ENCODE data around the gene CDYL.

CDYL gene

DNA sequence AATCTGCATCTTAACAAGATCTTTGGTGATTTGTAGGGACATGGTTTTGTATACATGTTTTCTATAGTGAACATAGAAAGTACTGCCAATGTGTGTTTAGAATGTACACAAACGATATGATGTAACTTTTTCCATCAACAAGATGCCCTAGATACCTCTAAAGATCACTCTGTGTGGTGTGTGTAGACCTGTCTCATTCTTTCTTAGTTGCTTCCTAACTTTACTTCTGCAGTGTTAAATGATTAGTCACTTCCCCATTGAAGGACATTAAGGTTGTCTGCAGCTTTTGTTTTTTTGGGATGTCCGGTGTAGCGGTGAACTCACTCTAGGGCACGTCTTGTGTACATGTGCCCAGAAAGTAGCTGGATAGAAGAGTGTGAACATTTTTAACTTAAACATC is 35.9 kb downstream of the CDYL start:
- Histone ChIP-seq H3K4me2 (no peak overlapping the region), H3K79me2 (ENCODE audit: insufficient read depth, low read depth) (peaks cover 100% of the 10 kb centered on the region), H4K20me1 (ENCODE audit: insufficient read depth) (peaks cover 69% of the 10 kb centered on the region), H3K4me1 (ENCODE audit: low read depth, poor library complexity, severe bottlenecking) (peaks cover 46% of the 10 kb centered on the region), H3K36me3 (ENCODE audit: insufficient read depth) (no peaks in the 10 kb centered on the region), H3K27ac (no peak overlapping the region), H2AFZ (ENCODE audit: low read depth) (no peak overlapping the region), H3K9ac (no peak overlapping the region), H3K27me3 (ENCODE audit: insufficient read depth, low read depth) (no peaks in the 10 kb centered on the region), H3K4me3 (IDR thresholded peaks at IDR 0.05; ENCODE audit: insufficient read depth, low read depth, low read length) (no peak overlapping the region)
- TF ChIP-seq, protein P1, sequence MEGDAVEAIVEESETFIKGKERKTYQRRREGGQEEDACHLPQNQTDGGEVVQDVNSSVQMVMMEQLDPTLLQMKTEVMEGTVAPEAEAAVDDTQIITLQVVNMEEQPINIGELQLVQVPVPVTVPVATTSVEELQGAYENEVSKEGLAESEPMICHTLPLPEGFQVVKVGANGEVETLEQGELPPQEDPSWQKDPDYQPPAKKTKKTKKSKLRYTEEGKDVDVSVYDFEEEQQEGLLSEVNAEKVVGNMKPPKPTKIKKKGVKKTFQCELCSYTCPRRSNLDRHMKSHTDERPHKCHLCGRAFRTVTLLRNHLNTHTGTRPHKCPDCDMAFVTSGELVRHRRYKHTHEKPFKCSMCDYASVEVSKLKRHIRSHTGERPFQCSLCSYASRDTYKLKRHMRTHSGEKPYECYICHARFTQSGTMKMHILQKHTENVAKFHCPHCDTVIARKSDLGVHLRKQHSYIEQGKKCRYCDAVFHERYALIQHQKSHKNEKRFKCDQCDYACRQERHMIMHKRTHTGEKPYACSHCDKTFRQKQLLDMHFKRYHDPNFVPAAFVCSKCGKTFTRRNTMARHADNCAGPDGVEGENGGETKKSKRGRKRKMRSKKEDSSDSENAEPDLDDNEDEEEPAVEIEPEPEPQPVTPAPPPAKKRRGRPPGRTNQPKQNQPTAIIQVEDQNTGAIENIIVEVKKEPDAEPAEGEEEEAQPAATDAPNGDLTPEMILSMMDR (conservative IDR thresholded peaks at IDR 0.05; ENCODE audit: low read depth, low read length): no peak

DNA sequence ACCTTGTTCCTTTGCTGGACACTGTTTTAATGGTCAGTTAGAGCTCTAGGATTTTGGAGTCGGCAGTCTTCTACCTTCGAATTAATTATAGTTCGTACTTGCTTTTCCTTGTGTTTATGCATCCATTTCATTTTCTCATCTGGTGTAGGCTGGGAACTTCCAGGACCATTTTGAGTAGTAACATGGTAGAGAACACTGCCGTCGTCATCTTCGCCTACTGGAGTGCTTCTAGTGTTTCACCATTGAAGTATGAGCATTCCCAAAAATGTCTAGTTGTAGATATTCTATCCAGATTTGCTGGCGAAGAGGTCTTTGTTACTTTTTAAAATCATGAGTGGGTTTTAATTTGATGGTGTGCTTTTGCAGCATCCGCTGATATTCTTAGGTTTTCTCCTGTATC is 36.9 kb downstream of the CDYL start:
- Histone ChIP-seq H3K27me3 (ENCODE audit: insufficient read depth, low read depth) (no peaks in the 10 kb centered on the region), H3K4me3 (IDR thresholded peaks at IDR 0.05; ENCODE audit: insufficient read depth, low read depth, low read length) (no peak overlapping the region), H3K4me1 (ENCODE audit: low read depth, poor library complexity, severe bottlenecking) (peaks cover 52% of the 10 kb centered on the region), H3K9ac (no peak overlapping the region), H2AFZ (ENCODE audit: low read depth) (no peak overlapping the region), H3K79me2 (ENCODE audit: insufficient read depth, low read depth) (peaks cover 100% of the 10 kb centered on the region), H3K36me3 (ENCODE audit: insufficient read depth) (no peaks in the 10 kb centered on the region), H4K20me1 (ENCODE audit: insufficient read depth) (peaks cover 78% of the 10 kb centered on the region), H3K27ac (no peak overlapping the region), H3K4me2 (no peak overlapping the region)
- TF ChIP-seq, protein P1 (conservative IDR thresholded peaks at IDR 0.05; ENCODE audit: low read depth, low read length): no peak

DNA sequence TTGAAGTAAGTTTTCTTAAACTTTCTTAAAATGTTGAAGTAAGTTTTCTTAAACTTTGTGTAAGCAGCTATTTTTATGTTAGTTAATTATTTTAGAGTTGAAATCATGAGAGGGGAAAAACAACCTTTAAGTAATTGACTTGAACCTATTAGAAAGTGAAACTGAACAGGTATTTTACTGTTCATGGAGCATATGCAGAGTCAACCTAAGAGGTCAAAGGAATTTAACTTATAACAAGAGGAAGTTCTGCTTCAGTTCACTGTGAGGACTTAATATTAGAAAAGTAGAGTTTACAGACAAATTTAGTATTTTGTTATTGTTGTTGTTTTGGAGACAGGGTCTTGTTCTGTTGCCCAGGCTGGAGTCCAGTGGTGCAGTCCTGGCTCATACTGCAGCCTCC is 38.0 kb downstream of the CDYL start:
- TF ChIP-seq, protein P1 (conservative IDR thresholded peaks at IDR 0.05; ENCODE audit: low read depth, low read length): no peak
- H4K20me1 ChIP-seq (ENCODE audit: insufficient read depth): peaks cover 69% of the 10 kb centered on the region
- no peak overlapping the region for H3K4me3 ChIP-seq (IDR thresholded peaks at IDR 0.05; ENCODE audit: insufficient read depth, low read depth, low read length)
- peaks cover 100% of the 10 kb centered on the region for H3K79me2 ChIP-seq (ENCODE audit: insufficient read depth, low read depth)
- no peak overlapping the region for H2AFZ ChIP-seq (ENCODE audit: low read depth)
- H3K27me3 ChIP-seq (ENCODE audit: insufficient read depth, low read depth): no peaks in the 10 kb centered on the region
- no peak overlapping the region for H3K27ac ChIP-seq
- H3K4me2 ChIP-seq: peak overlapping the region; percentile 15; the same call in 1 of the 2 replicates
- no peak overlapping the region for H3K9ac ChIP-seq
- peaks cover 64% of the 10 kb centered on the region for H3K4me1 ChIP-seq (ENCODE audit: low read depth, poor library complexity, severe bottlenecking)
- no peaks in the 10 kb centered on the region for H3K36me3 ChIP-seq (ENCODE audit: insufficient read depth)

DNA sequence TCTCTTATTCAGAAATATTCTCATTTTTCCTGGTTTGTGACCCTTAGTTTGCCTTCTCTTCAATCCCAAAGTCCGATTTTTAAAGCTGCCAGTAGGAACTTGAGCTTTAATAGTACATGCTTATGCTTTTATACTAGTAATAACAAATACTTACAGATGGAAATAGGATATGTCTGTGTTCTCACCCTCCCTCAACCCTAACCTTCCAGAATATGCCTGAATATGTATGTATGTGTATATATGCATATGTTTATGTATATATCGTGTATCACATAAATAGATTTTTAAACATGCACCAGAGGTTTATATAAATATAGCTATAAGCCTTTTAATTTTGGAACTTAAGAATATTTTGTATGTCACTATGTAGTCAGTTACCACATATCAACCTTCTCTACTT is 38.8 kb downstream of the CDYL start:
- Histone ChIP-seq H2AFZ (ENCODE audit: low read depth) (no peak overlapping the region), H3K27ac (no peak overlapping the region), H4K20me1 (ENCODE audit: insufficient read depth) (peaks cover 73% of the 10 kb centered on the region), H3K36me3 (ENCODE audit: insufficient read depth) (no peaks in the 10 kb centered on the region), H3K79me2 (ENCODE audit: insufficient read depth, low read depth) (peaks cover 100% of the 10 kb centered on the region), H3K4me1 (ENCODE audit: low read depth, poor library complexity, severe bottlenecking) (peaks cover 69% of the 10 kb centered on the region), H3K27me3 (ENCODE audit: insufficient read depth, low read depth) (no peaks in the 10 kb centered on the region), H3K9ac (no peak overlapping the region), H3K4me2 (no peak overlapping the region), H3K4me3 (IDR thresholded peaks at IDR 0.05; ENCODE audit: insufficient read depth, low read depth, low read length) (no peak overlapping the region)
- TF ChIP-seq, protein P1 (conservative IDR thresholded peaks at IDR 0.05; ENCODE audit: low read depth, low read length): no peak
